GM18868 (cell line): ENCODE measurements around the gene SERPINH1.

ENCODE experiments used
- ATAC-seq: cut with Tn5 transposase; IDR thresholded peaks from one replicate; pipeline ENCODE4 v1.9.1; 2021; ENCODE audit warnings: mild to moderate bottlenecking, moderate library complexity; ENCODE audit not compliant: unreplicated experiment

Gene SERPINH1

GRCh38 chr11:75562048-75562835 is at the start of gene SERPINH1:
SERPINH1 (plus strand) TSS chr11:75562253; CDS start chr11:75566350, 4,097 bp downstream.
- ATAC-seq = peak; percentile 86

GRCh38 chr11:75513250-75513649 is 48.8 kb upstream of the SERPINH1 start:
- ATAC-seq = no peak

- no peak for ATAC-seq
Observed at GRCh38 chr11:75514596-75514995, 47.5 kb upstream of the SERPINH1 start.

GRCh38 chr11:75516140-75516539 is 45.9 kb upstream of the SERPINH1 start:
- no peak for ATAC-seq

GRCh38 chr11:75516886-75517285 is 45.2 kb upstream of the SERPINH1 start:
- no peak for ATAC-seq

GRCh38 chr11:75518204-75518549 is 43.9 kb upstream of the SERPINH1 start:
- no peak for ATAC-seq

GRCh38 chr11:75518771-75519653 is 43.0 kb upstream of the SERPINH1 start:
- no peak for ATAC-seq

GRCh38 chr11:75520688-75521087 is 41.4 kb upstream of the SERPINH1 start:
- no peak for ATAC-seq

GRCh38 chr11:75522286-75523044 is 39.6 kb upstream of the SERPINH1 start:
- ATAC-seq = no peak

GRCh38 chr11:75523189-75523588 is 38.9 kb upstream of the SERPINH1 start:
- no peak for ATAC-seq

- peak; percentile 29 for ATAC-seq
Observed at GRCh38 chr11:75523811-75524664, 38.0 kb upstream of the SERPINH1 start.

- no peak for ATAC-seq
Observed at GRCh38 chr11:75524665-75525432, 37.2 kb upstream of the SERPINH1 start.

- peak; percentile 58 for ATAC-seq
Observed at GRCh38 chr11:75525433-75526191, 36.4 kb upstream of the SERPINH1 start, which contains the start of gene GDPD5. GDPD5 (minus strand) TSS chr11:75525941; CDS start chr11:75477735, 48,206 bp downstream.

GRCh38 chr11:75526192-75526541 is 35.9 kb upstream of the SERPINH1 start:
- ATAC-seq = no peak

- no peak for ATAC-seq
Observed at GRCh38 chr11:75527130-75527529, 34.9 kb upstream of the SERPINH1 start.

- no peak for ATAC-seq
Observed at GRCh38 chr11:75527938-75528735, 33.9 kb upstream of the SERPINH1 start.

- no peak for ATAC-seq
Observed at GRCh38 chr11:75530577-75530976, 31.5 kb upstream of the SERPINH1 start.

- ATAC-seq = no peak
Observed at GRCh38 chr11:75531325-75531724, 30.7 kb upstream of the SERPINH1 start.
